NB4 (cell line): ENCODE data around the gene PCSK5.

Experiments
- MYC ChIP-seq: IDR thresholded peaks from 2 replicates; pipeline ENCODE4 v1.6.1; 2011; ENCODE audit warnings: low read depth, low read length
- POLR2A ChIP-seq: IDR thresholded peaks from 2 replicates; pipeline ENCODE4 v1.6.1; 2011; ENCODE audit warnings: mild to moderate bottlenecking; ENCODE audit not compliant: insufficient read length; ENCODE audit errors: extremely low read depth
- TF ChIP-seq, protein P1 (sequence below): IDR thresholded peaks from one replicate; pipeline ENCODE4 v1.5.1; 2012; ENCODE audit warnings: low read depth, low read length
- TF ChIP-seq, protein P2 (sequence below): IDR thresholded peaks from 2 replicates; pipeline ENCODE4 v1.6.1; 2011; ENCODE audit warnings: low read depth, low read length

DNA sequence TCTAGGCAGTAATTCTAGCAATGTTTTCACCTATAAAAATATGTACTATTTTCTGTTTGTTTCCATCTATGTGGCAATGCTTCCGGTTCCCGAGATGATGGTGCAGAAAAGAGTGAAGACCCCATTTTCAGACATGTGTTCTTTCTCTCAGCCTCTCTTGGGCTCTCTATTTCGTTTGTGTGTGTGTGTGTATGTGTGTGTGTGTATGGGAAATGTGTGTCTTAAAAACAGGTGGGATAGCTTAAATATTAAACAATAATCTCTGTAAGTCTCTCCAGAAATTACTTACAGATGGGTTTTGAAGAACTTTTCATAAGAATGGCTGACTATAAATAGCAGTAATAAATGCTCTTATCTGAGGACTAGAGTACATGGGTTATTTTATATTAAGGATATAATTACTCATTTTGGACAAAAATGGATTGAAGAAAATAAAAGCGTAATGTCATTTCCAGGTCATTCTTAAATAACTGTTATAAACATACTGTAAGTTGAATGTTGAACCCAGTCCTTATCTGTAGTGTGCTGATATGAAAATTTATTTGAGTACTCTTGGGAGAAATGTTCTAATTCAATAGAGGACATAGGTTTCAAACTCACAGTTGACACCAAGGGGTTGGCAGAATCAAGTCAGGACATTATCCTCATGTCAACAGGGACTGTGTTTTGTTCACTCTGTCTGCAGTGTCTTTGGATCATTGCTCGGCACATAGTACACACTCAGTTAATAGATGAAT lies 31.1 kb downstream of the PCSK5 start:
- TF ChIP-seq, protein P1, sequence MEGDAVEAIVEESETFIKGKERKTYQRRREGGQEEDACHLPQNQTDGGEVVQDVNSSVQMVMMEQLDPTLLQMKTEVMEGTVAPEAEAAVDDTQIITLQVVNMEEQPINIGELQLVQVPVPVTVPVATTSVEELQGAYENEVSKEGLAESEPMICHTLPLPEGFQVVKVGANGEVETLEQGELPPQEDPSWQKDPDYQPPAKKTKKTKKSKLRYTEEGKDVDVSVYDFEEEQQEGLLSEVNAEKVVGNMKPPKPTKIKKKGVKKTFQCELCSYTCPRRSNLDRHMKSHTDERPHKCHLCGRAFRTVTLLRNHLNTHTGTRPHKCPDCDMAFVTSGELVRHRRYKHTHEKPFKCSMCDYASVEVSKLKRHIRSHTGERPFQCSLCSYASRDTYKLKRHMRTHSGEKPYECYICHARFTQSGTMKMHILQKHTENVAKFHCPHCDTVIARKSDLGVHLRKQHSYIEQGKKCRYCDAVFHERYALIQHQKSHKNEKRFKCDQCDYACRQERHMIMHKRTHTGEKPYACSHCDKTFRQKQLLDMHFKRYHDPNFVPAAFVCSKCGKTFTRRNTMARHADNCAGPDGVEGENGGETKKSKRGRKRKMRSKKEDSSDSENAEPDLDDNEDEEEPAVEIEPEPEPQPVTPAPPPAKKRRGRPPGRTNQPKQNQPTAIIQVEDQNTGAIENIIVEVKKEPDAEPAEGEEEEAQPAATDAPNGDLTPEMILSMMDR: no peak
- TF ChIP-seq, protein P2, sequence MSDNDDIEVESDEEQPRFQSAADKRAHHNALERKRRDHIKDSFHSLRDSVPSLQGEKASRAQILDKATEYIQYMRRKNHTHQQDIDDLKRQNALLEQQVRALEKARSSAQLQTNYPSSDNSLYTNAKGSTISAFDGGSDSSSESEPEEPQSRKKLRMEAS: no peak
- no peak for TF ChIP-seq MYC
- TF ChIP-seq POLR2A: no peak
